BLaER1 (cell line): ENCODE measurements around the gene ERVV-1.

ENCODE experiments used
- H3K27ac ChIP-seq: shearing (Covaris generic); formaldehyde crosslinking; 2 replicates; pipeline ENCODE4 v1.8.1; 2022
- H3K27me3 ChIP-seq: shearing (Covaris generic); formaldehyde crosslinking; 2 replicates; pipeline ENCODE4 v1.8.1; 2022
- H3K36me3 ChIP-seq: shearing (Covaris generic); formaldehyde crosslinking; 2 replicates; pipeline ENCODE4 v1.8.1; 2022
- H3K4me1 ChIP-seq: shearing (Covaris generic); formaldehyde crosslinking; 2 replicates; pipeline ENCODE4 v1.8.1; 2022
- H3K4me2 ChIP-seq: shearing (Covaris generic); formaldehyde crosslinking; 2 replicates; pipeline ENCODE4 v1.8.1; 2022
- H3K4me3 ChIP-seq: shearing (Covaris generic); formaldehyde crosslinking; 2 replicates; pipeline ENCODE4 v1.8.1; 2022
- H3K9ac ChIP-seq: shearing (Covaris generic); formaldehyde crosslinking; 2 replicates; pipeline ENCODE4 v1.8.1; 2022
- H3K9me3 ChIP-seq: shearing (Covaris generic); formaldehyde crosslinking; 2 replicates; pipeline ENCODE4 v1.8.1; 2022
- H4K20me1 ChIP-seq: shearing (Covaris generic); formaldehyde crosslinking; 2 replicates; pipeline ENCODE4 v1.8.1; 2022
- Cebpa-rat ChIP-seq: shearing (Covaris generic); IDR thresholded peaks from 2 replicates; pipeline ENCODE4 v1.8.1; 2022

The ERVV-1 gene

DNA sequence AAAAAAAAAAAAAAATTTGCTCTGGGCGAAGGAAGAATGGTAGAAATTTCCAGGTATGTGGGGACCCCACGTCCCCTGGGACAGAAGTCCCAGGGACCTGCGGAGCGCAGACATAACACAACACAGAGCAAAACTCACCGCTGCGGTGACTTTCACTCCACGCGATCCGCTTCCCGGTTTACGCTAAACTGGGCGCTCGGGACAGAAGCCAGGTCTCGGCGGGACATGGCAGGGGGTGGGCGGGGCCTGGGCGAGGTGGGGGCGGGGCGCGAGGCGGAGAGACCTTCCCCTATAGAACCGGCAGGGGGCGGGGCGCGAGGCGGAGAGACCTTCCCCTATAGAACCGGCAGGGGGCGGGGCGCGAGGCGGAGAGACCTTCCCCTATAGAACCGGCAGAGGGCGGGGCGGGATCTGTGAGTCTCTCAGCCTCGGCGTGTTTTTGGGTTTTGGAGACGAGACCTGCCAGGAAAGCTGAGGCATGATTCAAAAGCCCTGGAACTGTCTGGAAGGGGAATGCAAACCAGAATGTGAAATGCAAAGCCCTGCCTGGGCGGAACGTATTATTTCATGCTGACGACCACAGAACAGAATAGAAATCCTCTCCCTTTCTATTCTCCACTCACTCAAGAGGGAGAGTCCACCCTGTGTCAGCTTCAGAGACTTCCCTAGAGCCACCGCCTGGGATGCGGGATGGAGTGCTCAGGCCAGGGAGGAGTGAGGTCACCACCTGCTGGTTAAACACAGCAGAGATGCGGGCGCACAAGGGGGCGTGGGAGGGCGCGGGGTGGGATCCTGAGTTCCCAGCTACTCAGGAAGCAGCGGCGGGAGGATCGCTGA is 20.2 kb upstream of the ERVV-1 start:
- Histone ChIP-seq H3K4me2 (peak overlapping the region; percentile 90), H3K9ac (peak overlapping the region; percentile 68; the same call in 1 of the 2 replicates)

DNA sequence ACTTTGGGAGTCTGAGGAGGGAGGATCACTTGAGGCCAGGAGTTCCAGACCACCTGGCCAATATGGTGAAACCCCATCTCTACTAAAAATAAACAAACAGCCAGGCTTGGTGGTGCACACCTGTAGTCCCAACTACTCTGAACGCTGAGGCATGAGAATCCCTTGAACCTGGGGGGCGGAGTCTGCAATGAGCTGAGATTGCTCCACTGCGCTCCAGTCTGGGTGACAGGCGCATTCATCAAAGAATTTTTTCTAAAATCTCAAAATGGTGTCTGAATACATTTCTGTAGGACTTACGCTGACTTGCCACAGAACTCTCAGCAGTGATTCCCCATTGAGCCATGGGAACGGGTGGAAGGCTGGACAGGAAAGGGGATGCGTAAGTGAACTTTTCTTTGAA is 18.0 kb upstream of the ERVV-1 start:
- no peaks in the 10 kb centered on the region for H3K9me3 ChIP-seq
- peaks cover 17% of the 10 kb centered on the region for H3K4me1 ChIP-seq
- no peak for TF ChIP-seq Cebpa-rat

More for the DNA sequence above, 20.2 kb upstream of the ERVV-1 start:
- Histone ChIP-seq H3K4me1 (peaks cover 17% of the 10 kb centered on the region), H3K27ac (peak overlapping the region; percentile 13; the same call in 1 of the 2 replicates), H4K20me1 (no peaks in the 10 kb centered on the region), H3K36me3 (peaks cover 14% of the 10 kb centered on the region; the same call in 1 of the 2 replicates), H3K27me3 (no peaks in the 10 kb centered on the region), H3K4me3 (peak overlapping the region; percentile 70), H3K9me3 (no peaks in the 10 kb centered on the region)
- TF ChIP-seq Cebpa-rat, result no peak

GRCh38 chr19:52997975-52998374 is 15.7 kb upstream of the ERVV-1 start:
- no peaks in the 10 kb centered on the region for H4K20me1 ChIP-seq
- no peaks in the 10 kb centered on the region for H3K36me3 ChIP-seq
- no peak overlapping the region for H3K4me3 ChIP-seq
- H3K4me1 ChIP-seq, result peaks cover 8% of the 10 kb centered on the region
- H3K9ac ChIP-seq, result no peak overlapping the region
- H3K27me3 ChIP-seq, result no peaks in the 10 kb centered on the region
- no peak overlapping the region for H3K4me2 ChIP-seq
- no peaks in the 10 kb centered on the region for H3K9me3 ChIP-seq
- no peak for TF ChIP-seq Cebpa-rat
- H3K27ac ChIP-seq, result no peak overlapping the region

More for the DNA sequence above, 18.0 kb upstream of the ERVV-1 start:
- no peaks in the 10 kb centered on the region for H3K27me3 ChIP-seq
- H3K9ac ChIP-seq, result no peak overlapping the region
- no peak overlapping the region for H3K4me3 ChIP-seq
- no peaks in the 10 kb centered on the region for H4K20me1 ChIP-seq
- no peak overlapping the region for H3K4me2 ChIP-seq
- no peaks in the 10 kb centered on the region for H3K36me3 ChIP-seq
- no peak overlapping the region for H3K27ac ChIP-seq

DNA sequence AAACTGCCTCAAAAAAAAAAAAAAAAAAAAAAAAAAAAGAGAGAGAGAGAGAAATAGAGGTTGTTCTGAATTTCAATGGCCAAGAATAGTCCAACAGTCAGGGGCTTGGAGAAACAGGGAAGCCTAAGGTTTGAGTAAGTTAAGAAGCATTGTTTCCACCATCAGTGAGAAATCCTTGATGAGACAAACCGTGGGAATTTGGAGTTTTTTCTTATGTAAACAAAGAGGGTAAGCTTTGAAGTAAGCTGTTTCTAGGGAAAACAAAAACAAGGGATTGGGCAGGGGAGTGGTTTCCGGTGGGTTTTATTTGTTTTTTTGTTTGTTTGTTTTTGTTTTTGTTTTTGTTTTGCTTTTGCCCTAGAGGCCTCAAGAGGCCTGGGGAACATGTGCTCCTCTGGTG is 11.2 kb upstream of the ERVV-1 start:
- TF ChIP-seq Cebpa-rat, result no peak
- no peak overlapping the region for H3K9ac ChIP-seq
- no peak overlapping the region for H3K4me2 ChIP-seq

DNA sequence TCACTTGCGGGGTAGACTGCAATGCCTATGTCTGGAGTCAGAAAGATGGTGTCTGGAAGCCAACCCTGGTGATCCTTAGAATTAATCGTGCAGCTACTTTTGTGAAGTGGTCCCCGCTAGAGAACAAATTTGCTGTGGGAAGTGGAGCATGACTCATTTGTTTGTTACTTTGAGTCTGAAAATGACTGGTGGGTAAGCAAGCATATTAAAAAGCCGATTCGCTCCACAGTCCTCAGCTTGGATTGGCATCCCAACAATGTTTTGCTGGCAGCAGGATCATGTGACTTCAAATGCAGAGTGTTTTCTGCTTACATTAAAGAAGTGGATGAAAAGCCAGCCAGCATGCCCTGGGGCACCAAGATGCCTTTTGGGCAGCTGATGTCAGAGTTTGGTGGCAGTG is 9.5 kb upstream of the ERVV-1 start:
- no peak overlapping the region for H3K27ac ChIP-seq
- H3K4me3 ChIP-seq, result no peak overlapping the region
- no peak for TF ChIP-seq Cebpa-rat

More for the DNA sequence above, 11.2 kb upstream of the ERVV-1 start:
- no peaks in the 10 kb centered on the region for H4K20me1 ChIP-seq
- H3K4me3 ChIP-seq, result no peak overlapping the region
- peaks cover 4% of the 10 kb centered on the region; the same call in 1 of the 2 replicates for H3K4me1 ChIP-seq
- no peak overlapping the region for H3K27ac ChIP-seq
- no peaks in the 10 kb centered on the region for H3K36me3 ChIP-seq
- no peaks in the 10 kb centered on the region for H3K27me3 ChIP-seq
- no peaks in the 10 kb centered on the region for H3K9me3 ChIP-seq

GRCh38 chr19:53007200-53007599 is 6.5 kb upstream of the ERVV-1 start:
- H3K4me3 ChIP-seq, result no peak overlapping the region
- H3K9ac ChIP-seq, result no peak overlapping the region

More for the DNA sequence above, 9.5 kb upstream of the ERVV-1 start:
- Histone ChIP-seq H3K36me3 (no peaks in the 10 kb centered on the region), H4K20me1 (no peaks in the 10 kb centered on the region), H3K9me3 (no peaks in the 10 kb centered on the region), H3K4me2 (no peak overlapping the region), H3K27me3 (no peaks in the 10 kb centered on the region), H3K4me1 (peaks cover 11% of the 10 kb centered on the region; the same call in 1 of the 2 replicates), H3K9ac (no peak overlapping the region)

GRCh38 chr19:53007606-53008005 is 6.1 kb upstream of the ERVV-1 start:
- H3K27ac ChIP-seq, result no peak overlapping the region
- no peaks in the 10 kb centered on the region for H3K36me3 ChIP-seq
- no peak for TF ChIP-seq Cebpa-rat
- H4K20me1 ChIP-seq, result no peaks in the 10 kb centered on the region
- no peaks in the 10 kb centered on the region for H3K27me3 ChIP-seq
- peaks cover 11% of the 10 kb centered on the region; the same call in 1 of the 2 replicates for H3K4me1 ChIP-seq
- H3K9me3 ChIP-seq, result 0 out of 2 replicates have a peak, but pooled peaks cover 8% of the 10 kb centered on the region
- no peak overlapping the region for H3K4me2 ChIP-seq
- H3K9ac ChIP-seq, result no peak overlapping the region
- no peak overlapping the region for H3K4me3 ChIP-seq

More at GRCh38 chr19:53007200-53007599, 6.5 kb upstream of the ERVV-1 start:
- no peak overlapping the region for H3K27ac ChIP-seq
- H3K36me3 ChIP-seq, result no peaks in the 10 kb centered on the region
- peaks cover 11% of the 10 kb centered on the region; the same call in 1 of the 2 replicates for H3K4me1 ChIP-seq
- no peak overlapping the region for H3K4me2 ChIP-seq
- H3K27me3 ChIP-seq, result no peaks in the 10 kb centered on the region
- H4K20me1 ChIP-seq, result no peaks in the 10 kb centered on the region
- TF ChIP-seq Cebpa-rat, result no peak
- H3K9me3 ChIP-seq, result 0 out of 2 replicates have a peak, but pooled peaks cover 6% of the 10 kb centered on the region

- H3K36me3 ChIP-seq, result no peaks in the 10 kb centered on the region
- no peak overlapping the region for H3K9ac ChIP-seq
- H3K4me3 ChIP-seq, result no peak overlapping the region
- TF ChIP-seq Cebpa-rat, result no peak
- peaks cover 14% of the 10 kb centered on the region; the same call in 1 of the 2 replicates for H3K9me3 ChIP-seq
- H4K20me1 ChIP-seq, result no peaks in the 10 kb centered on the region
- no peak overlapping the region for H3K4me2 ChIP-seq
- H3K27me3 ChIP-seq, result no peaks in the 10 kb centered on the region
- peaks cover 11% of the 10 kb centered on the region; the same call in 1 of the 2 replicates for H3K4me1 ChIP-seq
- H3K27ac ChIP-seq, result no peak overlapping the region
These were observed 5.5 kb upstream of the ERVV-1 start for GRCh38 chr19:53008061-53008778.

GRCh38 chr19:53010494-53010893 is 3.2 kb upstream of the ERVV-1 start:
- Histone ChIP-seq H3K27me3 (no peaks in the 10 kb centered on the region), H3K9ac (no peak overlapping the region), H3K27ac (no peak overlapping the region), H3K36me3 (no peaks in the 10 kb centered on the region), H3K4me2 (no peak overlapping the region), H3K9me3 (peaks cover 14% of the 10 kb centered on the region; the same call in 1 of the 2 replicates), H3K4me3 (no peak overlapping the region), H4K20me1 (no peaks in the 10 kb centered on the region), H3K4me1 (peaks cover 11% of the 10 kb centered on the region; the same call in 1 of the 2 replicates)
- no peak for TF ChIP-seq Cebpa-rat
